GM19328 (cell line): Measurements from ENCODE around the gene HOXC13.

ENCODE experiments used
- ATAC-seq: cut with Tn5 transposase; IDR thresholded peaks from one replicate; pipeline ENCODE4 v1.9.1; 2021; ENCODE audit warnings: mild to moderate bottlenecking, moderate library complexity; ENCODE audit not compliant: unreplicated experiment

Gene HOXC13

DNA sequence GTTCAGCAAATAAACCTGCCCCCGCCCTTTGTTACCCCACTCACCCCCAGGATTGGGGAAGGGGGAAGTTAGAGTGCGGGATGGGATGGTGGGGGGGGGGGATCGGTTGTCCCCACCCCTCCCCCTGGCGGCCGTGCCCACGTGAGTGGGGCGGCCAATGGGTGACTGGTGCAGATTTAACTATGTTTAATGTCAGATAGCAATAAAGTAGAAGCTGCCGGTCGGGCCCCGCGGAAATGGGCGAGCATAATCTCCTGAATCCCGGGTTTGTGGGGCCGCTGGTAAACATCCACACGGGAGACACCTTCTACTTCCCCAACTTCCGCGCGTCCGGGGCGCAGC lies 16.0 kb downstream of the HOXC13 start, which contains the start of gene HOXC12:
TSS of gene HOXC12 (plus strand) at position 210 of the 342 bp plus-strand sequence. CDS start at position 237, 27 bp downstream.
- ATAC-seq: no peak

DNA sequence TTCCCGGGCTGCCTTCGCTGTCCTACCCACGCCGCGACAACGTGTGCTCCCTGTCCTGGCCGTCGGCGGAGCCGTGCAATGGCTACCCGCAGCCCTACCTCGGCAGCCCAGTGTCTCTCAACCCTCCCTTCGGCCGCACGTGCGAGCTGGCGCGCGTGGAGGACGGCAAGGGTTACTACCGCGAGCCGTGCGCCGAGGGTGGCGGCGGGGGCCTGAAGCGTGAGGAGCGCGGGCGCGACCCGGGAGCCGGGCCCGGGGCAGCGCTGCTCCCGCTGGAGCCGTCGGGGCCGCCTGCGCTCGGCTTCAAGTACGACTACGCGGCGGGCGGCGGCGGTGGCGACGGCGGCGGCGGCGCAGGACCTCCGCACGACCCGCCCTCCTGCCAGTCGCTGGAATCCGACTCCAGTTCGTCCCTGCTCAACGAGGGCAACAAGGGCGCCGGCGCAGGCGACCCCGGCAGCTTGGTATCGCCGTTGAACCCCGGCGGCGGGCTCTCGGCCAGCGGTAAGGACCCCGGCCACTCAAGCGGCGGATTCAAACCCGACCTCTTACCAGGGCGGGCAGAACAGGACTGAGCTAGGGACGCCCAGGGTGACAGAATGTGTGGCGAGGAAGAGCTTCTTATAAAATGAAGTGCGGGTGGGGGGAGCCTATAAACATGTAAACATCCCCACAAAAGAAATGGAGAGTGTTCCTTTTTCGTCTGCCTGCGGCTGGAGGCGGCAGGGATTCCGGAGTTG lies 16.6 kb downstream of the HOXC13 start:
- no peak for ATAC-seq

- no peak for ATAC-seq
These were observed 17.2 kb downstream of the HOXC13 start for GRCh38 chr12:53955776-53956250.

GRCh38 chr12:53956251-53956887 lies 17.7 kb downstream of the HOXC13 start:
- no peak for ATAC-seq

- no peak for ATAC-seq
These were observed 18.4 kb downstream of the HOXC13 start for GRCh38 chr12:53956914-53957536.

- ATAC-seq: no peak
These were observed 19.5 kb downstream of the HOXC13 start for GRCh38 chr12:53958128-53958527.

DNA sequence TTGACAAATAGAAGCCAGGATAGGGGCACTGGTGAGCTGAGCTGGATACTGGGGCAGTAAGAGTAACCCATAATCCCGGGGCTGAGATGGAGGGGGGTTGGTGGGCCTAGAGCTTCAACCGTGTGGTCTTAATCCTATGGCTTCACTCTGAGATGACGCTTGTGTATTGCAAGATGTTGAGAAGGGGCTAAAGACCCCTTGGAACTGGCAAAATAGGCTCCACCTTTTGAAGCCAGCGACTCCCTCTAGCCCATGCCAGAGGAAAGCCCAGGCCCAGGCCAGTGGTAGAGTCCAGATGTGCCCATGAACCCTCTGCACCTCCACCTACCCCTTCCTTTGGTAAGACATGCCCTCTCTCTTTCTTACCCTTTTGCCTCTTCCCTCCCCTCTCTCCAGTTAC lies 20.7 kb downstream of the HOXC13 start:
- ATAC-seq: no peak

DNA sequence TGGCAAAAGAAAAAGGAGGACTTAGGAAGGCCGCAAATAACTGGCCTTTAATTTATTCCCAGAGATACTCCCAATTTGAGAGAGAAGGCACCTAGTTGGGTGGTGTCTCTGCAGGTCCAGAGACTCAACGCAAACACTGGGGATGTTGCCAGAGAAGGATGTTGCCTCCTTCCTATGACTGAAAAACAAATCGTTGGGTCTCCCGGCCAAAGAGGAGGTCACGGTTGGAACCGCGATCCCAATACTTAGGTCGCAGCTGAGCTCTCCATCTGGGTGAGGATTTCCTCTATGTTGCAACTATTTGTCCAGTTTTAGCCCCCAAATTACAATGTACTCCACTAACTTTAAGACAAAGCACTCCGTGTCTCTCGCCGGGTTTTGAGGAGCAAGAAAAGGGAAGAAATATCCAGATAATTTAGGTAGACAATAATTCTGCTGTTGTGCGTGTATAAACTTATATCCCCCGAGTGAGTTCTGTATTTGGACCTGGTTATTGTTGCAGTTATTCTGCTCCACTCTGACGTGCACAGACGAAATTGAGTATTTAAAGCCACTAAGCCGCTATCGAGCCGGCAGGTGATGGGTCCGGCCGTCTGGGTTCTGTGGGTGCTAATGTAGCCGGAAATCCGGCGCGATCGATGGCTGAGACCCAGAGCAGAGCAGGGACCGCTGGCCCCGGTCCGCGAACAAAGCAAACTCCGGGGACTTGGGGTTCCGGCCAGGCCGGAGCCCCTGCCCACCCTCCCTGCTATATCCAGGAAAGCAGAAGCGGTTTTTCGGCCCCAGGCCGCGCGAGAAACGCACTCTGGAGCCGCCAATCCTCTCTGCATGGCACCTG lies 21.8 kb downstream of the HOXC13 start:
- ATAC-seq: no peak

- no peak for ATAC-seq
These were observed 22.6 kb downstream of the HOXC13 start for GRCh38 chr12:53961025-53961761.

DNA sequence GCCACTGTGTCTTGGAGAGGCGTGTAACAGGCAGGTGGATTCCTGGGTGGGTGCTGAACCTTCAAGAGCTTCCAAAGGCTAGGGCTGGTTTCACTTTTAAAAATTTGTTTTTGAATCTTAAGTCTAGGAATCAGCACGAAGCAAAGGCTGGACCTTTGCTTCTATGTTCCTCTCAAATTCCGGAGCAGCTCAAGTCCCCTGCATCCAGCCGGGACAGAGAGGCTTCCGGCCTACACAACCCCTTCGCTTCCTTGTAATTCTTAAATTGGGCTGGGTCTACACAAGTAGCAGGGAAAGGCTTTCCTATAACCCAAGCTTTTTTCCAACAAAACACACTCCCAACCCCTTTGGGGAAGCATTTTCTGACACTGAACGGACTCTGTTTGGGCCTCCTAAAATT lies 24.4 kb downstream of the HOXC13 start:
- ATAC-seq: no peak

DNA sequence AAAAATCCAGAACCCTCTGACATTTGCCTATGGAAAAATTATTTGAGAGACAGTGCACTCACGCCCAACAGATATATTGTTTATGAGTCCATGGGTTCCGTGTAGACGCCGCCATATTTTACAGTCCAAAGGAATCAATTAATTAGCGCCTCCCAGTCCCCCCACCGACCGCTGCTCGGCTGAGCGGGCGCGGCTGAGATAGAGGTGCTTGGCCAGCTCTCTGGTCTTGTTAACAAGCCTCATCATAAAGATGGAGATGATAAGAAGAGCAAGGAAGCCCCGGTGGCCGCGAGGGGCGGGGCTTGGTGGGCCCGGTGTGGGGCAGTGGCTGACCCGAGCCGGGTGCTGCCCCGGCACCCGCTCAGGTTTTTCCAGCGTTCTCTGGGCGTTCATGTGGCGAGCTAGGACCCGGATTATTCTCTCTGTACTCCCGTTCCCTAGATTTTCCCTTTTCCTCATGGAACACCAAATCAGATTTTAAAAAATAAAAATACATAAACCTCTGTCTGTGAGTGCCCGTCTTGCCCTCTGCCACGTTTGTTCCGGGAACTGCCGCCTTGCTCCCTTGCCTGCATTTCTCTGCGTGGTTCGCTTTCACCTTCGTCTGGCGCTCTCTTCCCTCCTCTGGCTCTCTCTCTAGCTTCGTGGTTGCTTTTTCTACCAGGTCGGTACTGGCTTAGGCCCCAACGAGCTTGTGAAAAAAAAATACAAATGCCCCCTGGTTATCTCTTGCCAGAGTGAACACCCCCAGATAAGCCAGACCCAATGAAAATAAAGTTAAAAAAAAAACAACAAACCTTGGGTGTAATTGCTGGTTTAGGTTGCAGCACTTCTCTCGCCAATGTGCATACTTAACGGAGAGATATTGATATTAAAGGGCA lies 25.0 kb downstream of the HOXC13 start:
- ATAC-seq: no peak

DNA sequence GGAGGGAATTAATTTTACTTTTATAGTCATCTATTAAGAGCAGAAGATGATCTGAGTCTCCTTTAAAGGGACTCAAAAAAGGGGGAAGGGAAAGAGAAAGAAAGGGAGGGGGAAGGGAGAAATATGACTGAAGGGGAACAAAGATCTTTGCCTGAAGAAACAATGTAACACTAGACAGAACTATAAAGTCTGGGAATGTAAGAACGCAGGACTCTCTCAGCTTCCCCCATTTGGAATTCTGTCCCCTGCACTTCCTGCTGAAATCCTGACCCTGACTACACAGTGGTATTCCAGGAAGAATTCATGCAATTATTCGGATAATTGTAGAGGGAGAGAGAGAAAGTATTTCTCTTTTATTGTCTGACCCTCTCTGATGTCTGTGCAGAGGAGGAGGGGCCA lies 25.7 kb downstream of the HOXC13 start:
- no peak for ATAC-seq

GRCh38 chr12:53965281-53966084 lies 26.9 kb downstream of the HOXC13 start:
- no peak for ATAC-seq

DNA sequence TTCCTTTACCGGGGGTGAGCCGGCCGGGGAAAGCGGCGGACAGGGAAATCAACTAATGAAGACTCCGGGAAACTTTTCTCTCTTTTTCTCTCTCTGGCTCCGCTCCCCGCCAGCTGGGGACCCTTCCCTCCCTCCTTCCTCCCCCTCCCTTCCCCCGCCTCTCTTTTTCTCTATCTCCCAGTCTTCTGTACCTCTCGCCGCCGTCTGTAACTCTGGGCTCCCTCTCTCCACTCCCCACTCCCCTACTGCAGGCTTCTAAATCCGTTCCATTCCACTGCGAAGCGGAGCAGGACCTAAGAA lies 27.4 kb downstream of the HOXC13 start:
- no peak for ATAC-seq

- ATAC-seq: no peak
These were observed 27.9 kb downstream of the HOXC13 start for GRCh38 chr12:53966385-53967133.

- ATAC-seq: no peak
These were observed 28.8 kb downstream of the HOXC13 start for GRCh38 chr12:53967421-53967925.

DNA sequence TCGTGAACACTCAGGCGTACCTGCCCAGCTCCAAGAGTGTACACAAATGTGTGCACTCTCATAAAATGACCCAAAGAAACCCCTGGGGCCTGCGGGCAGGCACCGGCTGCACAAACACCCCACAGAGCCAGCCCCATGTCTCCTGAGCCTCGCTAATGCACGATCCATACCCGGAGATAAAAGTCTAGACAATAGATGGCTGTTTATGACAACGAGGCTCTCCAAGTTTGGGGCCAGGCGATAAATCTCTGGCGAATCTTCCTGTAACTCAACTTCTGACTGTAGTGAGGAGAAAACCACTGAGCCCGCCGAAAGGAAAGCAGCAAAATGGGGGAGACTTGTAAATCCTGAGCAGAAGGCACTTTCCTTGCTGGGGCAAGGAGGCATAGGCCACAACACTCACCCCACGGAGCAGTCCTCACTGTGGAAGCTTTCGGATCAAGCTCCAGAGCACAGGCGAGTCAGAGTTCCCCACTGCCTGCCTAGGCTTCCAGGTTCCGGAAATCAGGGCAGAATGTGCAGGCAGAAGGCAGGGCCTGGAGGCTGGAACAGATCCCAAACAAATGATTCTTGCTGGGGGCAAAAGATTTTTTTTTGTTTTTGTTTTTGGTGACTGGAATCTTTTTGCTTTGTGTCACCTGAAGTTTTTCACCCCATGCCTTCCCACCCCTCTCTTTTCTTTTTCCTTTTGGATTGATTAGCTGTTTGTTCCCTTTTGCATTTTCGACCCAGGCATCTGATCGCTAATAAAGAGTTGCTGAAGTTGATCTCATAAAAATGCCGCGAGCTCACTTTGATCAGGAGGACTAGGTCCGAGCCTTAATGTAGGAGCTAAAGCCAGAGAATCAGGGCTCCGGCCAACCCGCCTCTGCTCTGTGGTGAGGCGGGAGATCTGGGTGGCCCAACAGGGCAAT lies 29.8 kb downstream of the HOXC13 start:
- no peak for ATAC-seq
